PFSK-1 (cell line): ENCODE measurements around the gene DPYD.

Experiments
- POLR2AphosphoS5 ChIP-seq: IDR thresholded peaks from 2 replicates; pipeline ENCODE4 v1.6.1; 2012; ENCODE audit warnings: low read depth, mild to moderate bottlenecking, control low read depth, low read length, moderate library complexity
- REST ChIP-seq, 2 experiments: IDR thresholded peaks; 2 replicates each; pipeline versions ENCODE4 v1.6.1 to v1.8.0; 2011 to 2012; ENCODE audit warnings: low read depth in 2 of 2, low read length in 2 of 2, control low read depth in 1 of 2, inconsistent platforms in 1 of 2, mild to moderate bottlenecking in 1 of 2, moderate library complexity in 1 of 2; ENCODE audit not compliant: insufficient read depth in 1 of 2

DNA sequence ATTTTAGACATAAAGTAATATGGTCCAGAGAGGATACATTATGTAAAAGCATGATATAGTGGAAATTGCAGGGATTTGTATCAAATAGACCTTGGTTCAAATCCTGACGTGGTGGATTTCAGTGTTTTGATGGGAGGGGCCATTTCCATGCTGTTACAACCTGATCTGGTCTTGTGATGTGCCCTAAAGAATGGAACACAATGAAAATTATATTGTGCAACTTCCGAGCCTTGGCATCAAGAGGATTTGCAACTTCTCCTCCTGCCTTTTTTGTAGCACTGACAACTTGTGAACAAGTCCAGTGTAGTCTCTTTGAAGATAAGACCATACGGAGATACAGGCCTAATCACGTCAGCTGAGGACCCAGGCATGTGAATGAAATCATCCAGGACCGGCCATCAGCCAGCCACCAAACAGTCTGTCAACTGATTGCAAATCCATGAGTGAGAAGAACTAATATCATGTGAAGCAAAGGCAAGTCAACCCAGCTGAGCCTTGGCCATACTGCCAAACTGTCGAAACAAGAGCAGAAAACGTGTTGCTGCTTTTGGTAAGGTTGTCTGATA is 412.1 kb downstream of the DPYD start:
- TF ChIP-seq REST (IDR thresholded peaks at IDR 0.05; ENCODE audit: insufficient read depth in 1 of 2, low read depth in 2 of 2, low read length in 2 of 2): no peak
- TF ChIP-seq POLR2AphosphoS5: no peak
